Stimulated activated CD8-positive, alpha-beta memory T cell treated with anti-CD3 and anti-CD28 coated beads, Interleukin-7, amount 100 ng/mL, for 24 hours (primary cell): ENCODE measurements around the gene TCEANC2.

Experiments used
- DNase-seq: peaks from one replicate; pipeline ENCODE4 v3.0.0-alpha.2; 2020; ENCODE audit warnings: low read depth

Gene TCEANC2

GRCh38 chr1:54136269-54136896 lies 83.0 kb downstream of the TCEANC2 start:
- no peak for DNase-seq

GRCh38 chr1:54136963-54137533 lies 83.6 kb downstream of the TCEANC2 start:
- DNase-seq, result no peak

GRCh38 chr1:54137534-54138061 lies 84.2 kb downstream of the TCEANC2 start:
- DNase-seq, result no peak

GRCh38 chr1:54138994-54139393 lies 85.6 kb downstream of the TCEANC2 start:
- DNase-seq, result no peak

GRCh38 chr1:54139711-54140110 lies 86.3 kb downstream of the TCEANC2 start:
- DNase-seq, result no peak

- DNase-seq, result no peak
These were observed 88.9 kb downstream of the TCEANC2 start for GRCh38 chr1:54142146-54142900.

GRCh38 chr1:54144366-54144765 lies 91.0 kb downstream of the TCEANC2 start:
- DNase-seq, result no peak

GRCh38 chr1:54149734-54150133 lies 96.3 kb downstream of the TCEANC2 start:
- no peak for DNase-seq

GRCh38 chr1:54151013-54151412 lies 97.6 kb downstream of the TCEANC2 start:
- no peak for DNase-seq

- DNase-seq, result no peak
These were observed 99.3 kb downstream of the TCEANC2 start, which contains the start of gene CDCP2 for GRCh38 chr1:54152696-54153095. Gene CDCP2 (minus strand): TSS chr1:54153000. CDS start chr1:54152922, 78 bp downstream.

- DNase-seq, result no peak
These were observed 100.4 kb downstream of the TCEANC2 start for GRCh38 chr1:54153535-54154439.
